Measurements from ENCODE around the gene PMP22.

- TF ChIP-seq CTCF (IDR thresholded peaks at IDR 0.05 in 4 of 5, conservative IDR thresholded peaks at IDR 0.05 in 1 of 5): no peak
- no peak for TF ChIP-seq POLR2A (IDR thresholded peaks at IDR 0.05)
These were observed 28.4 kb upstream of the PMP22 start for GRCh38 chr17:15293558-15293957.

Measured in gastrocnemius medialis (tissue), 4 donors.